Omental fat pad (tissue), 4 donors: Measurements from ENCODE around the gene CHMP4B. TPM values are rescaled to one million over a fixed set of nuclear protein-coding genes. Genes with fewer than 3 reads are reported as not detected.
"Not testable (repeated sequence)": the region's sequence is repeated elsewhere in the genome, so short reads cannot be mapped to it uniquely, and the experiment has no call there.

Source experiments
- ATAC-seq: fragments of 150-250 bp; one replicate; pipeline ENCODE4 v1.9.1; 2016; ENCODE audit warnings: mild to moderate bottlenecking, moderate library complexity; ENCODE audit not compliant: low FRiP score
- DNase-seq: peaks from one replicate; pipeline ENCODE4 v3.0.0-alpha.2; 2019; ENCODE audit warnings: low spot score
- total RNA-seq, 4 donors: library from RNA; depleted of rRNA; stranded (reverse); fragments of >200 nt; gene quantifications; one replicate each; pipeline ENCODE4 v1.1.0, GENCODE V29; 2016
- TF ChIP-seq, protein P1 (sequence below), 3 donors: fragments of 450-650 bp; IDR thresholded peaks; one replicate each; pipeline ENCODE4 v1.5.1; 2016 to 2017; ENCODE audit warnings: antibody characterized with exemption in 3 of 3, mild to moderate bottlenecking in 3 of 3, moderate library complexity in 2 of 3

Gene CHMP4B
- total RNA-seq, 4 donors from 2014 or later, result 64.8 to 96.7 (median 69.8) TPM

DNA sequence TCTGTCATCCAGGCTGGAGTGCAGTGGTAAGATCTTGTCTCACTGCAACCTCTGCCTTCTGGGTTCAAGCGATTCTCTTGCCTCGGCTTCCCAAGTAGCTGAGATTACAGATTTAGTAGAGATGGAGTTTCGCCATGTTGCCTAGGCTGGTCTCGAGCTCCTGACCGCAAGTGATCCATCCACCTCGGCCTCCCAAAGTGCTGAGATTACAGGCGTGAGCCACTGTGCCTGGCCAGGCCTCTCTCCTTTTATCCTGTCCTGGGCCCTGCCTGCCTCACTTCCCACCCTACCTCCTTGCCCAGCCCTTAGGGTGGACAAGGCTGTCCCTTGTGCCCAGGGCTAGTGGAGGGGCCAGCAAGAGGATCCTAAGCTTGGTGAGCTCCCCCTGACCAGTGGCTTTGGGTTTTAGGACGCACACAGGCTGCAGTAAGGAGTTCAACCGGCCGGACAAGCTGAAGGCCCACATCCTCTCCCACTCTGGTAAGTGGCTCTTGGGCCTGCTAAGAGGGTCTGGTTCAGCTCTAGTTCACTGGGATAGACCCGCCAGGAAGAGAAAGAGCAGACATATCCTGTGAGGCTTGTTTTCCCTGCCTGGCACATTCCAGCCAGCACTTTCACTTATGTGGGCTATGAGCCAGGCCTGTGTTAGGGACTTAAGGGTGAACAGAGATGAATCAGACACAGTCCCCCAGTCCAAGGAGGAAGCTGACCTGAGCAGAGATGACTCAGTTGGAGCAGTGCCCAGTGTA is 21.9 kb upstream of the CHMP4B start:
- DNase-seq (peak; percentile 55), ATAC-seq (peak; percentile 96)
- TF ChIP-seq, protein P1, sequence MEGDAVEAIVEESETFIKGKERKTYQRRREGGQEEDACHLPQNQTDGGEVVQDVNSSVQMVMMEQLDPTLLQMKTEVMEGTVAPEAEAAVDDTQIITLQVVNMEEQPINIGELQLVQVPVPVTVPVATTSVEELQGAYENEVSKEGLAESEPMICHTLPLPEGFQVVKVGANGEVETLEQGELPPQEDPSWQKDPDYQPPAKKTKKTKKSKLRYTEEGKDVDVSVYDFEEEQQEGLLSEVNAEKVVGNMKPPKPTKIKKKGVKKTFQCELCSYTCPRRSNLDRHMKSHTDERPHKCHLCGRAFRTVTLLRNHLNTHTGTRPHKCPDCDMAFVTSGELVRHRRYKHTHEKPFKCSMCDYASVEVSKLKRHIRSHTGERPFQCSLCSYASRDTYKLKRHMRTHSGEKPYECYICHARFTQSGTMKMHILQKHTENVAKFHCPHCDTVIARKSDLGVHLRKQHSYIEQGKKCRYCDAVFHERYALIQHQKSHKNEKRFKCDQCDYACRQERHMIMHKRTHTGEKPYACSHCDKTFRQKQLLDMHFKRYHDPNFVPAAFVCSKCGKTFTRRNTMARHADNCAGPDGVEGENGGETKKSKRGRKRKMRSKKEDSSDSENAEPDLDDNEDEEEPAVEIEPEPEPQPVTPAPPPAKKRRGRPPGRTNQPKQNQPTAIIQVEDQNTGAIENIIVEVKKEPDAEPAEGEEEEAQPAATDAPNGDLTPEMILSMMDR (IDR thresholded peaks at IDR 0.05), result no peak

DNA sequence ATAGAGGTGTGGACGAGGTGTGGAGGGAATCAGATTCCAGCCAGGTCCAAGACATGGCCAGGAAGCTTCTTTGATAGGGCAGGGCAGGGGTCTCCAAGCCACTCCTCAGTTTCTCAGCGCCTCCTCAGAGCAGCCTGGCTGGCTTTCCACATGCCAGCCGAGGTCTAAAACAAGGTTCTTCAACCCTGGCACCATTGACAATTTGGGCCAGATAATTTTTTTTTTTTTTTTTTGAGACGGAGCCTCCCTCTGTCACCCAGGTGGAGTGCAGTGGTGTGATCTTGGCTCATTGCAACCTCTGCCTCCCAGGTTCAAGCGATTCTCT is 21.3 kb upstream of the CHMP4B start:
- ATAC-seq, result no peak
- TF ChIP-seq, protein P1 (IDR thresholded peaks at IDR 0.05), result no peak
- no peak for DNase-seq

DNA sequence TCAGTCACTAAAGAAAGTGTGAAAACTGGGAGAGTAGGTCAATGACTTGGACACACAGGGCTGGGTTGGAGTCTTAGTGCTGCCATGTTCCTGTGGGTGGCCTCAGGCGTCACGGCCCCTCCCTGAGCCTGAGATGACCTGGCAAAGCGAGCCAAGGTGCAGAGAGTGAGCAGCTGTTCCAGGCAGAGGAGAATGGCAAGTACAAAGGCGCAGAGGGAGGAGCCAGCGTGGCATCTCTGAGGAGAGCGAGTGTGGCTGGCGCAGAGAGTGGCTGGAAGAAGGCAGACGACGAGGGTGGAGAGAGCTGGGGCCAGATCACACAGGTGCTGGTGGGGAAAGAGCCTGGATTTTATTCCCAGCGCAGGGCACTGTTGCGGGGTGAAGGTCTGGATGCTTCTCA is 20.6 kb upstream of the CHMP4B start:
- ATAC-seq (no peak), DNase-seq (no peak)
- TF ChIP-seq, protein P1 (IDR thresholded peaks at IDR 0.05), result no peak

DNA sequence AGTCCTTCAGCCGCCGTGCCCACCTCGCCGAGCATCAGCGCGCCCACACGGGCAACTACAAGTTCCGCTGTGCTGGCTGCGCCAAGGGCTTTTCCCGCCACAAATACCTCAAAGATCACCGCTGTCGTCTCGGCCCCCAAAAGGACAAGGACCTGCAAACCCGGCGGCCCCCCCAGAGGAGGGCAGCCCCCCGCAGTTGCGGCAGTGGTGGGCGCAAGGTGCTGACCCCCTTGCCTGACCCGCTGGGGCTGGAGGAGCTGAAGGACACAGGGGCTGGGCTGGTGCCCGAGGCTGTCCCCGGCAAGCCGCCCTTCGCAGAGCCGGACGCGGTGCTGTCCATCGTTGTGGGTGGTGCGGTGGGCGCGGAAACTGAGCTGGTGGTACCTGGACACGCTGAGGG is 20.1 kb upstream of the CHMP4B start:
- DNase-seq (no peak), ATAC-seq (no peak)
- TF ChIP-seq, protein P1 (IDR thresholded peaks at IDR 0.05), result no peak

DNA sequence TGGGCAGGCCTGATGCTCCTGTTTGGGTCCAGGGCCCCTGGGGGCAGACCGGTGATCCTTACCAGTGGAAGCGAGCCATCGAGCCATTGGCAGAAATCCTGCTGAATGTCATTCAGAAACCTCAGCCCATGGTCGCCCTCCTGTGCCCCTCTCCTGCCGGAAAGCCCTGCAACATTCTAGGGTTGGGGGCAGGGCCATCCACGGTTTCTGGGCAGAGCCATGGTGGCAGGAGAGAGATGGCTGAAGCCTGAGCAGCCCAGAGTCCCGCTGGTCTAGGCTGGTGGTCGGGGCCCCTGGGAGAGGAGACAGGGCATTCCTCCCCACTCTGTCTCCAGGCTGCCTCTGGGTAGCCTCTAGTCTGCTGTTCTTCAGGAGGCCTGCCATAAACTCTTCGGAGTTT is 19.6 kb upstream of the CHMP4B start:
- no peak for DNase-seq
- TF ChIP-seq, protein P1 (IDR thresholded peaks at IDR 0.05), result no peak
- ATAC-seq, result no peak

DNA sequence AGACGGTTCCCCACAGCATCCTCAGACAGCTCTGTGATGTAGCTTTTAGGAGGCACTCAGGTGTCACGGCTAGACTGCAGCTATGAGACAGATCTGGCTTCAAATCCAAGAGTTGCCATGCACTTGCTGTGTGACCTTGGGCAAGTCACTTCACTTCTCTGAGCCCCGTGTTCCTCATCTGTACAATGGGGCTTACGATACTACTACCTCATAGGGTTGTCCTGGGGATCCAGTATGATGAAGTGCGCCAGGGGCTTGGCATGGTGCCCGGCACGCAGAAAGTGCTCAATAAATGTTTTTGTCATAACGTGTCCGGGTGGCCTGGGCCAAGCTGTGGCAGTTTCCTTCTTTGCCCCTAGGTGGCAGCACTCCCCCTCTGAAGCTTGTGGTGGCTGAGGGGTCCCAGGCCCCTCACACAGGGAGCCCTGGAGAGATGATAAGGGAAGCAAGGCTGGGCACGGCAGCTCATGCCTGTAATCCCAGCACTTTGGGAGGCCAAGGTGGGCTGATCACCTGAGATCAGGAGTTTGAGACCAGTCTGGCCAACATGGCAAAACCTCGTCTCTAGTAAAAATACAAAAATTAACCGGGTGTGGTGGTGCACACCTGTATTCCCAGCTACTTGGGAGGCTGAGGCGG is 19.1 kb upstream of the CHMP4B start:
- TF ChIP-seq, protein P1 (IDR thresholded peaks at IDR 0.05), result peak in 1 of 3 donors; percentile 9
- DNase-seq, result peak; percentile 31
- no peak for ATAC-seq

DNA sequence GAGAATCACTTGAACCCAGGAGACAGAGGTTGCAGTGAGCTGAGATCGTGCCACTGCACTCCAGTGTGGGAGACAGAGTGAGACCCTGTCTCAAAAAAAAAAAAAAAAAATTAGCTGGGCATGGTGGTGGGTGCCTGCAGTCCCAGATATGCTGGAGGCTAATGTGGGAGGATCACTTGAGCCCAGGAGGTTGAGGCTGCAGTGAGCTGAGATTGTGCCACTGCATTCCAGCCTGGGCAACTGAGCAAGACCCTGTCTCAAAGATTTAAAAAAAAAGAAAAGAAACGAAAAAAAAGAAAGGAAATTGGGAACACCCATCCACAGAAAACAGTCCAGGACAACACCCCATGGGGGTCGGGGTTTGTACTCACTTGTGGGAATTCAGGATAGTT is 18.6 kb upstream of the CHMP4B start:
- DNase-seq, ATAC-seq: not testable (repeated sequence)
